Activated CD4-positive, alpha-beta memory T cell treated with anti-CD3 and anti-CD28 coated beads for 36 hours (primary cell): ENCODE data around the gene OXCT2. TPM values are rescaled to one million over a fixed set of nuclear protein-coding genes. Genes with fewer than 3 reads are reported as not detected.
"Not testable (repeated sequence)": the region's sequence is repeated elsewhere in the genome, so short reads cannot be mapped to it uniquely, and the experiment has no call there.

Experiments
- CTCF ChIA-PET: fragments of 350-600 bp; sonication (Branson Sonifier 250); formaldehyde crosslinking; loops from one replicate; lab custom pipeline; 2021; ENCODE audit warnings: antibody characterized with exemption, inconsistent platforms; lab: Charles Lee
- POLR2A ChIA-PET: fragments of 350-600 bp; sonication (Branson Sonifier 250); formaldehyde crosslinking; loops from one replicate; lab custom pipeline; 2021; ENCODE audit warnings: antibody characterized with exemption; lab: Charles Lee
- DNase-seq: peaks from one replicate; pipeline ENCODE4 v3.0.0-alpha.2; 2020
- H3K27ac Mint-ChIP-seq: one replicate; pipeline ENCODE4 v1.8.0; 2021; ENCODE audit warnings: mixed read lengths
- H3K27me3 Mint-ChIP-seq: one replicate; pipeline ENCODE4 v1.8.0; 2021; ENCODE audit warnings: mixed read lengths
- H3K36me3 Mint-ChIP-seq: one replicate; pipeline ENCODE4 v1.8.0; 2021; ENCODE audit warnings: mixed read lengths
- H3K4me1 Mint-ChIP-seq: one replicate; pipeline ENCODE4 v1.8.0; 2021; ENCODE audit warnings: low read depth, mixed read lengths
- H3K4me3 Mint-ChIP-seq: one replicate; pipeline ENCODE4 v1.8.0; 2021; ENCODE audit warnings: mild to moderate bottlenecking, mixed read lengths
- H3K9me3 Mint-ChIP-seq: one replicate; pipeline ENCODE4 v1.8.0; 2021; ENCODE audit warnings: mixed read lengths
- intact Hi-C: fragments of 100-400 bp; cut with micrococcal nuclease; formaldehyde crosslinking; loops from one replicate; pipeline ENCODE4 v1.15.1; 2023
- total RNA-seq, 2 experiments: library from RNA; stranded (reverse); gene quantifications; one replicate each; pipeline ENCODE4 v1.2.3, GENCODE V29; 2021

The OXCT2 gene
- total RNA-seq, 2 experiments from 2014 or later: 1.2 to 1.9 TPM

DNA sequence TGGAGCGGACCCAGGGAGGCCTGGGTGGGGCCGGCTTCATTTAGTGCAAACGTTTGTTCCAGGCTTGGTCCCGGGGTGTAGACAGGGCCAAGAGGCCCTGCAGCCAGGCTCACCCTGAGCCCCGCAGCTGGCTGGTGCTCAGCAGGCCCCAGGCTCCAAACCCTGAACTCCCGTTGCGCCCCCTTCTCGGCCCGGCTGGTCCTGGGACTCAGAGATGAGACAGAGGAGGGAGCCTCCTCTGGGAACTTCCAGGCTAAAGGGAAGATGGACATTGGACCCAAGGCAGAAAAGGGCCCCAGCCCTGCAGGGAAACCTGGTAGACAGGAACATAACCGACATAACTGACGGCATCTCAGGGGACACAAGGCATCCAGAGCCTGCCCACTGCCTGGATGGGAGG is 4.0 kb upstream of the OXCT2 start:
- H3K4me1 Mint-ChIP-seq, H3K4me3 Mint-ChIP-seq, POLR2A ChIA-PET, DNase-seq, H3K9me3 Mint-ChIP-seq, H3K27ac Mint-ChIP-seq, intact Hi-C loops, H3K36me3 Mint-ChIP-seq, CTCF ChIA-PET, H3K27me3 Mint-ChIP-seq: not testable (repeated sequence)

DNA sequence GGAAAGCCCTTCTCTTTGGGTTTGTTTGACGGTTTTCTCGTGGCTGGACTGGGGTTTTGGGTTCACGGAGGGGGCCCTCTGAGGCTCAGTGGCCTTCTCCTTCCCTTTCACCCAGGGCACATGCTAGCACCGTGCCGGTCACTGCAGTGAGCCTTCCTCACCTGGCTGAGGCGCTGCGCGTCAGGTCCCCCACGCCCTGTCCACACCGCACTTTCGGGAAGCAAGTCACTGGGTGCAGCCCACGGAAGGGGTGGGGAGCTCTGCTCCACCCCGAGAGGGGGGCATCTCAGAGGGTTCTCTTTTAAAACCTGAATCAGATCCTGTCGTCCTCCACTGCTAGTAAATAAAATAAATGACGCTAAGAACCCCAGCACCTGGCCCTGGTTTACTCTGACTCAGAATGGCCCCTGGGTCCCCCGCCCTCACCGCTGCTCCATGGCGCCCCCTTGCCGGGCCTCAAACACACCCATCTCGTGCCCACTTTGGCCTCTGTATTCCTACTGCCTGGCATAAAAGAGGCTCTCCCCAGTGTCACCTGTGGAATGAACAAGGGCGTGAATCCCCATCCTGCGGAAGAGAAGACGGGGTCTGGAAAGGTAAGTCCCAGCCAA is 2.3 kb upstream of the OXCT2 start:
- H3K4me3 Mint-ChIP-seq, H3K27me3 Mint-ChIP-seq, DNase-seq, H3K36me3 Mint-ChIP-seq, intact Hi-C loops, H3K4me1 Mint-ChIP-seq, H3K27ac Mint-ChIP-seq, CTCF ChIA-PET, POLR2A ChIA-PET, H3K9me3 Mint-ChIP-seq: not testable (repeated sequence)

DNA sequence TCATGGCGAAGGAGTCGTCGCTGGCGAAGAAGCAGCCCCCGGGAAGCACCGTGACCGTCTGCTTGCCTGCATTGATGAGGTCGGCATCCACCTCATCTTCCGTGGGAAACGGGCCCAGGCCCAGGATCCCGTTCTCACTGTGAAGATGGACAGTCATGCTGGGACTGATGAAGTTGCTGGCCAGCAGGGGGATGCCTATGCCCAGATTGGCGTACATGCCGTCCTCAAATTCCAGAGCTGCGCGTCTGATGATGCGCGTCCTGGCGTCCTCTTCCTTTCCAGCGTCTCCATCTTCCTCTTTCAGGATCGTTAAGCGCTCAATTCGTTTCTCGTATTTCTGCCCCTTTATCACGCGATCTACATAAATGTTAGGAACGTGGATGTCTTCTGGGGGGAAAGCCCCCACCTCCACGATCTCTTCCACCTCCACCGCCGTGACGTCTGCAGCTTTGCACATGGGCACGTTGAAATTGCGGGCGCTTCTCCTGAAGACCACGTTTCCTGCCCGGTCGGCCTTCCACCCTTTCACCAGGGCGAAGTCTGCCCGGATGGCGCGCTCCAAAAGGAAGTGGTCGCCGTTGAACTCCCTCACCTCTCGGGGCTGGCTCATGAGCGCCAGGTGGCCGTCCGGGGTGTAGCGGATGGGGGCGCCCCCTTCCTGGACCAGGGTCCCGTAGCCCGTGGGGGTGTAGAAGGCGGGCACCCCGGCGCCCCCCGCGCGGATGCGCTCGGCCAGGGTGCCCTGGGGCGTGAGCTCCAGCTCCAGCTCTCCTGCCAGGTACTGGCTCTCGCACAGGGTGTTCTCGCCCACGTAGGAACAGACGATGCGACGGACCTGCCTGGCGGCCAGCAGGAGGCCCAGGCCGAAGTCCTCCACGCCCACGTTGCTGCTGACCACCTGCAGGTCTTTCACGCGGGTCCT is 787 bp downstream of the OXCT2 start:
- H3K36me3 Mint-ChIP-seq, intact Hi-C loops, CTCF ChIA-PET, H3K4me1 Mint-ChIP-seq, H3K9me3 Mint-ChIP-seq, H3K27me3 Mint-ChIP-seq, H3K27ac Mint-ChIP-seq, POLR2A ChIA-PET: not testable (repeated sequence)
- peak; percentile 56 for DNase-seq
- H3K4me3 Mint-ChIP-seq: peak overlapping the region; percentile 24

DNA sequence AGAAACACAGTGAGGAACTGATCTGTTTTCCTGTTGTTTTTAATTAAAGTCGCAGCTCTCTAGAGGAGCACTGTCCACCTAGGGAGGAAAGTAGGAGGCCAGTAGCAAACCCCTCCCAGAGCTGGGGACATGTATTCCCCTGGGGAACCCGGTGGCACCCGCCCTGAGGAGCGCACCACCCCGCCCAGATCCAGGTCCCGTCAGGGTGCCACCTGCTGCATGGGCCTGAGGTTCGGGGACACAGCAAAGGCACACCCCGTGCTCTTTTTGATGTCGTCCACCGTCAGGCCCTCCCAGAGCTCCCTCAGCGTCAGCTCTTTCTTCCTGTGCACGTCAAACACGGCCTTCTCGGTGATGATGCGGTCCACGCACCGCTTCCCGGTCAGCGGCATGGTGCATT is 1.6 kb downstream of the OXCT2 start:
- H3K4me1 Mint-ChIP-seq, H3K36me3 Mint-ChIP-seq, H3K27me3 Mint-ChIP-seq, CTCF ChIA-PET, H3K4me3 Mint-ChIP-seq, H3K27ac Mint-ChIP-seq, H3K9me3 Mint-ChIP-seq, DNase-seq, POLR2A ChIA-PET, intact Hi-C loops: not testable (repeated sequence)

DNA sequence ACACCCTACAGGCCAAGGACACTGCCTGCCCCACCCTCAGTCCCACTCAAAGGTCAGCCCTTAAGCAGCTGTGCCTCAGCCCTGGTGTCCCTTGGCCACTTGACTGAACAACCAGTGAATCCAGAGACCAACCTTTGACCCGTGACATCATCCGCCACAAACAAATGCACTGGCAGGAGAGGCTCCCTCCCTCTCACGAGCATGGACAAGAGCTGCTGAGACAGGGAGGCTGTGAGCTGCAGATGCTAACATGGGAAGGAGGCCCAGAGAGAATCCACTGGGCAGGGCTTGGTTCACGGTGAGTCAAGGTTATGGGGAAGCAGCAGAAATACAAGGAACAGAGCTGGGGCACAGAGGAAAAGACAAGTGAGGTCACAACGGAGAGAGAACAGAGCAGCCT is 4.7 kb downstream of the OXCT2 start:
- POLR2A ChIA-PET, H3K4me1 Mint-ChIP-seq, H3K9me3 Mint-ChIP-seq, intact Hi-C loops, H3K27ac Mint-ChIP-seq, H3K27me3 Mint-ChIP-seq, CTCF ChIA-PET, H3K4me3 Mint-ChIP-seq, DNase-seq, H3K36me3 Mint-ChIP-seq: not testable (repeated sequence)

DNA sequence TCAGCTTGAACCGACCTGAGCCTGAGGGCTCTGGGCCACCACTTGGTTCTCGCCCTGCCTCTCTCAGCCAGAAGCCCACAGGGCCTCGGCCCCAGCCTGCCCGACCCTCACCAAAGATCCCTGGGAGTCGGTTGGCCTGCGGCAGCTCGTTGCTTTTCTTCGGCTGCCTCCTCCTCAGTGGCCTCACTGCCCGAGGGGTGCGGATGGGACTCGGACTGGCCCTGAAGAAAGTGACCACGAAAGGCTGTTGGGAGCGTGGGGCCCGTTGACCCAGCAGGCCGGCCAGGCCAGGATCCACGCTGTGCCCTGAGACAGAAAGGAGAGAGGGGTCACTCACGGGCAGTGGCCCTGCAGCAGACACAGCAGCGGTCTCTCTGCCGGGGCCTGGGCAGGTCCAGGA is 6.6 kb downstream of the OXCT2 start:
- POLR2A ChIA-PET, H3K36me3 Mint-ChIP-seq, H3K4me3 Mint-ChIP-seq, CTCF ChIA-PET, H3K9me3 Mint-ChIP-seq, DNase-seq, intact Hi-C loops, H3K4me1 Mint-ChIP-seq, H3K27me3 Mint-ChIP-seq, H3K27ac Mint-ChIP-seq: not testable (repeated sequence)

DNA sequence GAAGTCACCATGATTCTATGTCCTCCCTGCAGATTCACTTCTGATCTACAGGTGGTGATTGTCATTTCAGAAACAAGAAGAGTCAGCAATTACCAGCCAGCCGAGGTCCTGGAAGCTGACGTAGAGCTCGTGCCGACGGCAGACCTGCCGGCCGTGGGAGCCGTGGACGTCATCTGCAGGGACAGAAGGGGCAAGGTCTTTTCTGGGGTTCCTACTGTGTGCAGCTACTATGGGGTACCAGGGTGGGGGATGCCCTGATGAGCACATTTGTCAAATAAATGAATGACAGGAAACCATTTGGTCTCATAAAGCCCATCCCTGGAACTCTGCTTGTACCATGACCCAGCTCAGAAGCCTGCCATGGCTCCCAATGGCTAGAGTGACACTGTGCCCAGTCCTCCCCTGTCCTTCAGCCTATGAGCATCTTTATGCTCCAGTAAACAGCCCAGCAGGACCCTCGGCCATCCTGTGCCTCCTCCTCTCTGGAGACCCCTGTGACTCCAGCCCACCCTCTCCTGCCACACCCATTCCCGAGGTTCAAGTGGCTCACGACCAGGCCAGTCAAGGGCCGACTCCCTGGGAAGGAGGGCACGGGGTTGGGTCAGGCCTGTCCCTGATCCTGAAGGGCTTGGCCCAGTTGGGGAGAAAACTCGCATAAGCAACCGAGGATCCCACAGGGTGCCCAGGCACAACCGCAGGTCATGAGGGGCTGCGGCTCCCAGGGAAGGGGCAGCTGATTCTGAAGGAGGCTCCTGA is 7.4 kb downstream of the OXCT2 start:
- H3K36me3 Mint-ChIP-seq, H3K4me3 Mint-ChIP-seq, H3K9me3 Mint-ChIP-seq, H3K27me3 Mint-ChIP-seq, H3K4me1 Mint-ChIP-seq, H3K27ac Mint-ChIP-seq, POLR2A ChIA-PET, CTCF ChIA-PET, intact Hi-C loops, DNase-seq: not testable (repeated sequence)

DNA sequence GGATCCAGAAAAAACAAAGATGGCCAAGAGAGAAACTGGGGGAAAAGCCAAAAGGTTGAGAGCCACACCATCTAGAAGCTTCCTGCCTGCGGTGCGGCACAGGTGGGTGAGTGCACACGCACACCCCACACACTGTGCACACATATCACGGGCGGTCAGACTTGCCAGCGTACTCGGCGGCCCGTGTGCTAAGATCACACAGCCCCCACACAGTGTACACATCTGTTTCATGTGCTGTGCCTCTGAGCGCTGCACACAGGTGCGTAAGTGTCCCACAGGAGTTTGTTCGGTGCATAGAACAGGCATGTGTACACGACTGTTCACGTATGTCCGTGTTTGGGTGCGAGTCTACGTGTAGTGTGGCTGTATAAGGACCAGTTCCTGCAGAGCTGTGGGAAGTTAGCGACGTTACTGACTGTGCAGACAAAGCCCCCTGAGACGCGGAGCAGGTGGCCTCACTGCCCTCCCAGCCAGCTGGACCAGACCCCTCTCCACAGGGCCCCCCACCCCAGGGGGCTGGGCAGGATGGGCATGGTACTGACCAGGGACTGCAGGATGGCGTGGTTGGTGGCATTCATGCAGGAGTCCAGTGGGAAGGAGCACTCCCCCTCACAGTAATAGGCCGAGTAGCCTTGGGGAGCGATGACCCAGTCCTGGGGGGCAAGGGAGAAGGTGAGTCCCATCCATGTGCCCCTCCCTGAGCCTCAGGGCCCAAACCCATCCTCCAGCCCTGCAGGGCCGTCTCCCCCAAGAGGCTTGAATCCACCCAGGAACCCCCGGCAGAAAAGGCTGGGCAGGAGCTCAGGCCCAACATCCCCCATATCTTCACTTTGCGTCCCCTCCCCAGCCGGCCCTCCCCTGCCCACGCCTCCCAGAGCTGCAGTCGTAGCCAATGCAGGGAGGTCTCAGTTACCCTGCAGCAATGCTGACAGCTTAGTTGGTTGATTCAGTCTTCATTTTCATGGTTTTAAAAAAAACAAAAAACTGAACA is 8.3 kb downstream of the OXCT2 start:
- intact Hi-C loops: no loop called here
- no peak overlapping the region for H3K4me3 Mint-ChIP-seq
- no peak for DNase-seq
- no peaks in the 10 kb centered on the region for H3K9me3 Mint-ChIP-seq
- H3K27ac Mint-ChIP-seq: no peak overlapping the region
- POLR2A ChIA-PET: no interaction called here
- CTCF ChIA-PET: no interaction called here
- H3K4me1 Mint-ChIP-seq: no peaks in the 10 kb centered on the region
- H3K27me3 Mint-ChIP-seq: no peaks in the 10 kb centered on the region
- H3K36me3 Mint-ChIP-seq: peaks cover 13% of the 10 kb centered on the region

DNA sequence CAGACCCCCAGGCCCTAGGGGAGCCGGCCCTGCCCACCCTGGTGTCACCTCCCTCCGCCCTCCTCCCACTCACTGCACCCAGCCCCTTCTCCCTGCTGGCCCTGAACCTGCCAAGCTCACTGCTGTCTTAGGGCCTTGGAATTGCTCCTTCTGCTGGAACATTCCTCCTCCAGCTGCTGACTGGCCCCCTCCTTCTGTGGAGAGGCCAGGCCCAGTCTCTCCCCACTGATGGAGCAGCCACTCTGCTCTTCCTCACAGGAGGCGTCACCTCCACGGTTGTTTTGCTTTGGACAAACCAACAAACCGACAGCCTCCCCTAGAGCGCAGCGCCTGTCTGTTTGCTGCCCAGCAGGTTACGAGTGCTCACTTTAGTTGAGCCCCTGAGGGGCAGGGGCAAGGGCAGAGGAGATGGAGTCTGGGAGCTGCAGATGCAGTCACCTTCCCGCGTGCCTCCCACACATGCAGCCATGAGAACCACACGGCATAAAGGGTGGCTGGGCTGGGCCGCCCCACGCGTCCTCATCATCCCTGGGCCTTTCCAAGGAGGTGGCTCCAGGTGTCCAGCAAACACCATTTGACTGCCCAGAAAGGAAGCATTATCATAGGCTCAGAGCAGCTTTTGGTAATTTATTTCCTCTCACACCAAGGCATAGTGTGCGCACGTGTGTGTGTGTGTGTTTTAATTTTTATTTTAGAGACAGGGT is 9.4 kb downstream of the OXCT2 start:
- DNase-seq: no peak
- intact Hi-C loops: no loop called here
- POLR2A ChIA-PET: no interaction called here
- Mint-ChIP-seq H3K27ac (no peak overlapping the region), H3K27me3 (no peaks in the 10 kb centered on the region), H3K36me3 (peaks cover 18% of the 10 kb centered on the region), H3K4me1 (no peaks in the 10 kb centered on the region), H3K4me3 (no peak overlapping the region), H3K9me3 (no peaks in the 10 kb centered on the region)
- CTCF ChIA-PET: no interaction called here

DNA sequence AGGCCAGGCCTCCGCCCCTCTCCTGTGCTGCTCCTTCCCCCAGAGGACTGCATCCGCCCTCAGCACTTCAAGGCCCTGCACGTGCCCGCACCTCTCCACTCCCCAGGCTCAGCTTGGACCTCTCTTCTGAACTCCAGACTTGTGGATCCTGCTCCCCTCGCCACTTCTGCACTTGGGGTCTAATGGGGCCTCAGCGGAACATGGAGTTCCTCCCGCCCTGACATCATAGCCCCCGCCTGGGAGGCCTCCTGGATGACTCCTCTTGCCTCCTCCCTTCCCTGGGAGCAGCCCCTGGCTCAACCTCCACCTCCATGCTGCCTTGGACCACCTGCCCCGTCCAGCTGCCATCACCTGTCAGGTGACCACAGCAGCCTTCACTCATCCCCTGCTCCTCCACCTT is 10.1 kb downstream of the OXCT2 start:
- POLR2A ChIA-PET: no interaction called here
- no peak overlapping the region for H3K4me3 Mint-ChIP-seq
- H3K27me3 Mint-ChIP-seq: no peaks in the 10 kb centered on the region
- no peak for DNase-seq
- intact Hi-C loops: no loop called here
- CTCF ChIA-PET: no interaction called here
- H3K9me3 Mint-ChIP-seq: no peaks in the 10 kb centered on the region
- no peak overlapping the region for H3K27ac Mint-ChIP-seq
- no peaks in the 10 kb centered on the region for H3K4me1 Mint-ChIP-seq
- peaks cover 22% of the 10 kb centered on the region for H3K36me3 Mint-ChIP-seq
